Endothelial cell of umbilical vein (primary cell): ENCODE data around the gene PALD1. TPM values are rescaled to one million over a fixed set of nuclear protein-coding genes. Genes with fewer than 3 reads are reported as not detected.

Experiments
- BruUV-seq: library from RNA; stranded (reverse); fragments of 400-500 nt; replicated peaks from 2 replicates; lab custom pipeline; 2021; lab: Mats Ljungman, UMichigan
- CTCF ChIA-PET: fragments of 300-600, 350-600 bp; sonication (Branson Sonifier 250); formaldehyde crosslinking; loops from one replicate; lab custom pipeline; 2021; ENCODE audit warnings: antibody characterized with exemption, inconsistent platforms; lab: Charles Lee
- POLR2A ChIA-PET: fragments of 300-600, 350-600 bp; sonication (Branson Sonifier 250); formaldehyde crosslinking; loops from one replicate; lab custom pipeline; 2021; ENCODE audit warnings: antibody characterized with exemption, inconsistent platforms; lab: Charles Lee
- DNase-seq: peaks from one replicate; pipeline ENCODE4 v3.0.0-alpha.2; 2011; ENCODE audit warnings: low read depth, low spot score
- FAIRE-seq: peaks from 2 replicates; lab custom pipeline; 2011; peaks lifted over from hg19 to GRCh38; lab: Jason Lieb, UNC
- H2AFZ ChIP-seq: 2 replicates; pipeline ENCODE4 v1.6.0; 2012; ENCODE audit warnings: low read depth, low read length, control low read depth, inconsistent platforms
- H3K27ac ChIP-seq: 2 replicates; pipeline ENCODE4 v1.5.1; 2011; ENCODE audit warnings: low read depth, mild to moderate bottlenecking, control low read depth, low read length, moderate library complexity; ENCODE audit not compliant: insufficient read depth
- H3K27me3 ChIP-seq, 2 experiments: 2 replicates each; pipeline versions ENCODE4 v1.6.0 to v1.6.1; 2011; ENCODE audit warnings: low read length in 2 of 2, mixed read lengths in 1 of 2; ENCODE audit not compliant: control insufficient read depth in 2 of 2, insufficient read depth in 2 of 2
- H3K36me3 ChIP-seq, 2 experiments: 2 replicates in 1 of 2; 3 replicates in 1 of 2; pipeline ENCODE4 v1.5.1; 2011; ENCODE audit warnings: low read length in 2 of 2, mild to moderate bottlenecking in 1 of 2, moderate library complexity in 1 of 2; ENCODE audit not compliant: control insufficient read depth in 2 of 2, insufficient read depth in 2 of 2; ENCODE audit errors: extremely low read depth in 1 of 2
- H3K4me1 ChIP-seq: 3 replicates; pipeline ENCODE4 v1.5.1; 2011; ENCODE audit warnings: mild to moderate bottlenecking, low read length; ENCODE audit not compliant: control insufficient read depth, insufficient read depth; ENCODE audit errors: extremely low read depth
- H3K4me2 ChIP-seq: 2 replicates; pipeline ENCODE4 v1.6.1; 2011; ENCODE audit warnings: low read length, control low read depth, mixed read lengths; ENCODE audit not compliant: insufficient read depth
- H3K4me3 ChIP-seq, 3 experiments: fragments of 200-600 bp in 1 of 3; sonication (generic), shearing (Covaris generic) in 1 of 3; replicated peaks in 1 of 3; 2 replicates each; pipeline ENCODE4 v1.5.1; 2011 to 2016; ENCODE audit warnings: control low read depth in 3 of 3, low read length in 3 of 3, mild to moderate bottlenecking in 2 of 3, inconsistent platforms in 1 of 3, low read depth in 1 of 3, moderate library complexity in 1 of 3; ENCODE audit not compliant: insufficient read depth in 1 of 3
- H3K79me2 ChIP-seq: 2 replicates; pipeline ENCODE4 v1.6.0; 2012; ENCODE audit warnings: low read length, inconsistent platforms; ENCODE audit not compliant: control insufficient read depth, insufficient read depth
- H3K9ac ChIP-seq: replicated peaks from 2 replicates; pipeline ENCODE3; 2011; ENCODE audit warnings: low read length, control low read depth; ENCODE audit not compliant: insufficient read depth; ENCODE audit errors: extremely low read depth
- H3K9me1 ChIP-seq: replicated peaks from 3 replicates; pipeline ENCODE4 v1.6.0; 2011; ENCODE audit warnings: mild to moderate bottlenecking, low read length; ENCODE audit not compliant: control insufficient read depth, insufficient read depth; ENCODE audit errors: extremely low read depth
- H3K9me3 ChIP-seq: replicated peaks from 2 replicates; pipeline ENCODE4 v1.5.1; 2012; ENCODE audit warnings: low read length, inconsistent platforms; ENCODE audit not compliant: control insufficient read depth, insufficient read depth
- H4K20me1 ChIP-seq: replicated peaks from 2 replicates; pipeline ENCODE3; 2011; ENCODE audit warnings: mild to moderate bottlenecking, low read length; ENCODE audit not compliant: control insufficient read depth, insufficient read depth; ENCODE audit errors: extremely low read depth
- EZH2 ChIP-seq: IDR thresholded peaks from 2 replicates; pipeline ENCODE4 v1.6.1; 2012; ENCODE audit warnings: borderline replicate concordance, low read depth, mild to moderate bottlenecking, moderate library complexity, low read length, inconsistent platforms; ENCODE audit not compliant: severe bottlenecking
- FOS ChIP-seq: IDR thresholded peaks from 2 replicates; pipeline ENCODE4 v1.6.1; 2011; ENCODE audit warnings: mild to moderate bottlenecking, low read length, moderate library complexity, borderline replicate concordance; ENCODE audit not compliant: insufficient read depth
- GATA2 ChIP-seq: IDR thresholded peaks from 2 replicates; pipeline ENCODE4 v1.7.0; 2011; ENCODE audit warnings: low read depth, mild to moderate bottlenecking, moderate library complexity, mixed read lengths, low read length; ENCODE audit not compliant: insufficient read length, insufficient read depth
- JUN ChIP-seq: IDR thresholded peaks from 2 replicates; pipeline ENCODE4 v1.6.1; 2011; ENCODE audit warnings: borderline replicate concordance, low read depth; ENCODE audit not compliant: insufficient read length, insufficient read depth
- MYC ChIP-seq: IDR thresholded peaks from one replicate; pipeline ENCODE4 v1.6.1; 2011; ENCODE audit warnings: mild to moderate bottlenecking, low read depth, low read length
- POLR2A ChIP-seq: IDR thresholded peaks from 2 replicates; pipeline ENCODE4 v1.6.1; 2012; ENCODE audit warnings: low read depth, mild to moderate bottlenecking, control low read depth, low read length
- POLR2AphosphoS5 ChIP-seq: IDR thresholded peaks from 2 replicates; pipeline ENCODE4 v1.6.1; 2012; ENCODE audit warnings: low read depth, mild to moderate bottlenecking, control low read depth, low read length, moderate library complexity; ENCODE audit not compliant: insufficient read depth
- dilution Hi-C: fragments of 300-500 bp; cut with MboI; formaldehyde crosslinking; loops from one replicate; pipeline ENCODE4 v1.15.0; 2019; ENCODE audit warnings: low sequenced_read_pairs; ENCODE audit not compliant: extremely low pct_ligation_motif_present
- intact Hi-C: fragments of 100-400 bp; cut with micrococcal nuclease; formaldehyde crosslinking; loops from one replicate; pipeline ENCODE4 v1.10.0; 2022
- polyA plus RNA-seq, 4 experiments: library from polyadenylated mRNA; depleted of rRNA in 3 of 4; stranded (reverse) in 3 of 4; unstranded in 1 of 4; fragments of >200 nt; gene quantifications; 2 replicates each; pipeline versions ENCODE4 v1.2.1 to v1.2.3, GENCODE V29; 2011 to 2012; ENCODE audit warnings: missing spikeins in 1 of 4
- total RNA-seq: library from RNA; stranded (reverse); gene quantifications from 2 replicates; pipeline ENCODE4 v1.2.3, GENCODE V29; 2021
- TF ChIP-seq, protein P1 (sequence below): IDR thresholded peaks from 2 replicates; pipeline ENCODE4 v1.6.1; 2011; ENCODE audit not compliant: insufficient read depth, insufficient read length
- TF ChIP-seq, protein P2 (sequence below), 2 donors: IDR thresholded peaks; 1 replicate in 1 of 2; 2 replicates in 1 of 2; pipeline ENCODE4 v1.5.1; 2011; ENCODE audit warnings: low read length in 2 of 2, mild to moderate bottlenecking in 2 of 2, moderate library complexity in 2 of 2, control low read depth in 1 of 2, inconsistent platforms in 1 of 2, low read depth in 1 of 2; ENCODE audit not compliant: insufficient read depth in 1 of 2; ENCODE audit errors: extremely low read depth in 1 of 2

The PALD1 gene
- total and polyA plus RNA-seq, 2 donors (not counting 3 experiments of a cell fraction or from before 2014, with no cell fraction given), result 16.6 to 73.3 TPM

DNA sequence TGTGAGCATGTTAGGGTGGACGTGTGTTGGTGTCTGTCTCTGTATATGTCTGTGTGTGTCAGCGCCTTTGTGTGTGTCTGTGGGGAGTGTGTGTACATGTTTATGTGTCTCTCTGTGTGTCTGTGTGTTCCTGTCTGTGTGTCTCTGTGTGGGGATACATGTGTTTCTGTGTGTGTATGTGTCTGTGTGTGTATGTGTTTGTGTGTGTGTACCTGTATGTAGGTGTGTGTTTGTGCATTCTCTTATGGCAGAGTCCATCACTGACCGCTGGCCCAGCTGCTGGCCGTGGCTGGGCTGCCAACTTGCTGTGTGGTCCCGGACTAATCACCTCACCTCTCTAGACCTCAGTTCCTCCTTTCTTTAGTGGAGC, 54.6 kb downstream of the PALD1 start:
- peaks cover 3% of the 10 kb centered on the region for H3K4me1 ChIP-seq
- dilution Hi-C loops (no loop called here), intact Hi-C loops (no loop called here)
- no peaks in the 10 kb centered on the region for H3K9me3 ChIP-seq
- no peak for DNase-seq
- H3K4me2 ChIP-seq, result no peak overlapping the region
- BruUV-seq, result no TSS peak
- FAIRE-seq, result no peak
- no peaks in the 10 kb centered on the region for H3K9me1 ChIP-seq
- H3K36me3 ChIP-seq, result peaks cover 0 to 3% of the 10 kb centered on the region in 2 experiments
- TF ChIP-seq, protein P1, sequence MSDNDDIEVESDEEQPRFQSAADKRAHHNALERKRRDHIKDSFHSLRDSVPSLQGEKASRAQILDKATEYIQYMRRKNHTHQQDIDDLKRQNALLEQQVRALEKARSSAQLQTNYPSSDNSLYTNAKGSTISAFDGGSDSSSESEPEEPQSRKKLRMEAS, result no peak
- TF ChIP-seq MYC (no peak), JUN (no peak), FOS (no peak), EZH2 (no peak), POLR2A (no peak), GATA2 (no peak), POLR2AphosphoS5 (no peak)
- TF ChIP-seq, protein P2, sequence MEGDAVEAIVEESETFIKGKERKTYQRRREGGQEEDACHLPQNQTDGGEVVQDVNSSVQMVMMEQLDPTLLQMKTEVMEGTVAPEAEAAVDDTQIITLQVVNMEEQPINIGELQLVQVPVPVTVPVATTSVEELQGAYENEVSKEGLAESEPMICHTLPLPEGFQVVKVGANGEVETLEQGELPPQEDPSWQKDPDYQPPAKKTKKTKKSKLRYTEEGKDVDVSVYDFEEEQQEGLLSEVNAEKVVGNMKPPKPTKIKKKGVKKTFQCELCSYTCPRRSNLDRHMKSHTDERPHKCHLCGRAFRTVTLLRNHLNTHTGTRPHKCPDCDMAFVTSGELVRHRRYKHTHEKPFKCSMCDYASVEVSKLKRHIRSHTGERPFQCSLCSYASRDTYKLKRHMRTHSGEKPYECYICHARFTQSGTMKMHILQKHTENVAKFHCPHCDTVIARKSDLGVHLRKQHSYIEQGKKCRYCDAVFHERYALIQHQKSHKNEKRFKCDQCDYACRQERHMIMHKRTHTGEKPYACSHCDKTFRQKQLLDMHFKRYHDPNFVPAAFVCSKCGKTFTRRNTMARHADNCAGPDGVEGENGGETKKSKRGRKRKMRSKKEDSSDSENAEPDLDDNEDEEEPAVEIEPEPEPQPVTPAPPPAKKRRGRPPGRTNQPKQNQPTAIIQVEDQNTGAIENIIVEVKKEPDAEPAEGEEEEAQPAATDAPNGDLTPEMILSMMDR (IDR thresholded peaks at IDR 0.05; ENCODE audit: extremely low read depth in 1 of 2, insufficient read depth in 1 of 2, low read depth in 1 of 2, low read length in 2 of 2), result no peak
- H3K9ac ChIP-seq, result no peak overlapping the region
- H2AFZ ChIP-seq, result no peak overlapping the region
- ChIA-PET POLR2A (no interaction called here), CTCF (interaction anchor here (1.6 kb wide), 1 partner anchor 72 kb away, joined by 8 read pairs; no protein-coding TSS in a partner anchor)
- H3K79me2 ChIP-seq, result no peaks in the 10 kb centered on the region
- H3K27me3 ChIP-seq, result no peaks in the 10 kb centered on the region
- no peak overlapping the region for H3K4me3 ChIP-seq
- no peak overlapping the region for H3K27ac ChIP-seq
- no peaks in the 10 kb centered on the region for H4K20me1 ChIP-seq
